ENCODE results near the gene C1orf174.

C1orf174 gene

DNA sequence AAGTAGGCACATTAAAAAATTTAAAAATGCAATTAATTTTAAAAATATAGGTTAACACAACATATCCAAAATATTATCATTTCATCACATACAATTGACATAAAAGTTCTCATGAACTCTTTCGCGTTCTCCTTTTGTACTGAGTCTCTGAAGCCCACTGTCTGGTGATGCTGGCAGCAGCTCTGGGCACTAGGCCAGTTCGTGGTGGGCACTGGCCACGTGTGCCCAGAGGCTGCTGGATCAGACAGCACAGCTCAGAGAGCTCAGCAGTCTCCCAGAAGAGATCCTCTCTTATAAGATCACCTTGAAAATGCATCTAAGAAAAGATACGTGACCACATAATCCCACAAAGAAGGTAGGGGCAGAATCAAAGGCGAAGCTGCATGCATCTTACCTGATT lies 53.0 kb downstream of the C1orf174 start:
- H3K27me3 ChIP-seq (ENCODE audit: low read depth, low read length) = no peaks in the 10 kb centered on the region
- H3K36me3 ChIP-seq (replicated peaks; ENCODE audit: low read depth, low read length) = peaks cover 16% of the 10 kb centered on the region
- H4K20me1 ChIP-seq (ENCODE audit: insufficient read depth, low read length) = no peaks in the 10 kb centered on the region
- no peak overlapping the region for H3K9ac ChIP-seq (ENCODE audit: low read length)
- no peak overlapping the region for H3K27ac ChIP-seq (ENCODE audit: low read length)
- TF ChIP-seq CTCF (IDR thresholded peaks at IDR 0.05; ENCODE audit: low read depth, low read length) (no peak), EZH2phosphoT487 (IDR thresholded peaks at IDR 0.05; ENCODE audit: low read depth) (no peak)
- H3K79me2 ChIP-seq (ENCODE audit: low read length) = no peaks in the 10 kb centered on the region
- no peak overlapping the region for H3K4me2 ChIP-seq (ENCODE audit: low read length)
- no peak overlapping the region for H3K4me3 ChIP-seq (ENCODE audit: low read length)
- no peaks in the 10 kb centered on the region for H3K4me1 ChIP-seq (ENCODE audit: low read length)
- H2AFZ ChIP-seq (ENCODE audit: low read depth, low read length) = no peak overlapping the region
- H3K9me3 ChIP-seq (ENCODE audit: insufficient read depth, low read length) = no peaks in the 10 kb centered on the region

DNA sequence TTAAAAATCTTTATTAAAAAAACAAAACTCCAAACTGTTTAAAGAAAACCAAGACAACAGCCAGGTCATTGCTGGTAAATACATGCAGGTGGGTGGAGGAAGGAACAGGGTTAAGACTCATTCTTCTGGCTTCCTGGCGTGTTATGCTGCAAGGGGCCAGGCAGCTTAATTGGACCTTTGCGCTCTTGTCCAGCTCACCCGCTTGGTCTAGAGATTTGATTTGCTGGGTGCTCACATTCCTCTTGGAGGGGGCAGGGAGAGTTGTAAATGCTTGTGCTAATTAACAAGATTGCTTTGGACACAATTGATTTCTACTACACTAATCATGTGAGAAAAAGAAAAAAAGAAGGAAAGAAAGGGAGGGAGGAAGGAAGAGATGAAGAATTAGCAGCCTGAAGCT lies 53.5 kb downstream of the C1orf174 start:
- Histone ChIP-seq H3K79me2 (ENCODE audit: low read length) (no peaks in the 10 kb centered on the region), H3K9ac (ENCODE audit: low read length) (no peak overlapping the region), H3K4me2 (ENCODE audit: low read length) (no peak overlapping the region), H2AFZ (ENCODE audit: low read depth, low read length) (no peak overlapping the region), H3K4me3 (ENCODE audit: low read length) (no peak overlapping the region), H3K9me3 (ENCODE audit: insufficient read depth, low read length) (no peaks in the 10 kb centered on the region), H3K27me3 (ENCODE audit: low read depth, low read length) (no peaks in the 10 kb centered on the region), H3K27ac (ENCODE audit: low read length) (no peak overlapping the region), H3K4me1 (ENCODE audit: low read length) (no peaks in the 10 kb centered on the region), H4K20me1 (ENCODE audit: insufficient read depth, low read length) (no peaks in the 10 kb centered on the region), H3K36me3 (replicated peaks; ENCODE audit: low read depth, low read length) (peaks cover 16% of the 10 kb centered on the region)
- TF ChIP-seq CTCF (IDR thresholded peaks at IDR 0.05; ENCODE audit: low read depth, low read length) = no peak
- no peak for TF ChIP-seq EZH2phosphoT487 (IDR thresholded peaks at IDR 0.05; ENCODE audit: low read depth)

DNA sequence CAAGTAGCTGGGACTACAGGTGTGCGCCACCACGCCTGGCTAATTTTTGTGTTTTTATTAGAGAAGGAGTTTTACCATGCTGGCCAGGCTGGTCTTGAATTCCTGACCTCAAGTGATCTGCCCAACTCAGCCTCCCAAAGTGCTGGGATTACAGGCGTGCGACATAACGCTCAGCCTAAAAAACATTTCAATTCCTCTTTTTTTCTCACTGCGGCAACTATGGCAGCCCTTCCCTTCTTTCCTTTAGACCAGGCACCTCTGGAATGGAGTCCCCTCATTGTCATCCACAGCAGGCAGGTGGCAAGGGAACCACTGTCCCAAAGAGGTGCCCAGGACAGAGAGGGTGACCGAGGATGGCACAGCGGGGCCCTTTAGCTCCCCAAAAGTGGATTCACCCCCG lies 57.2 kb downstream of the C1orf174 start:
- Histone ChIP-seq H3K36me3 (replicated peaks; ENCODE audit: low read depth, low read length) (peaks cover 30% of the 10 kb centered on the region), H3K4me1 (ENCODE audit: low read length) (no peaks in the 10 kb centered on the region), H3K27ac (ENCODE audit: low read length) (no peak overlapping the region), H4K20me1 (ENCODE audit: insufficient read depth, low read length) (no peaks in the 10 kb centered on the region), H3K27me3 (ENCODE audit: low read depth, low read length) (no peaks in the 10 kb centered on the region), H3K79me2 (ENCODE audit: low read length) (no peaks in the 10 kb centered on the region), H3K4me2 (ENCODE audit: low read length) (no peak overlapping the region), H3K4me3 (ENCODE audit: low read length) (no peak overlapping the region), H3K9ac (ENCODE audit: low read length) (no peak overlapping the region), H3K9me3 (ENCODE audit: insufficient read depth, low read length) (peaks cover under 1% of the 10 kb centered on the region; the same call in 1 of the 2 replicates), H2AFZ (ENCODE audit: low read depth, low read length) (no peak overlapping the region)
- TF ChIP-seq EZH2phosphoT487 (IDR thresholded peaks at IDR 0.05; ENCODE audit: low read depth) = no peak
- no peak for TF ChIP-seq CTCF (IDR thresholded peaks at IDR 0.05; ENCODE audit: low read depth, low read length)

DNA sequence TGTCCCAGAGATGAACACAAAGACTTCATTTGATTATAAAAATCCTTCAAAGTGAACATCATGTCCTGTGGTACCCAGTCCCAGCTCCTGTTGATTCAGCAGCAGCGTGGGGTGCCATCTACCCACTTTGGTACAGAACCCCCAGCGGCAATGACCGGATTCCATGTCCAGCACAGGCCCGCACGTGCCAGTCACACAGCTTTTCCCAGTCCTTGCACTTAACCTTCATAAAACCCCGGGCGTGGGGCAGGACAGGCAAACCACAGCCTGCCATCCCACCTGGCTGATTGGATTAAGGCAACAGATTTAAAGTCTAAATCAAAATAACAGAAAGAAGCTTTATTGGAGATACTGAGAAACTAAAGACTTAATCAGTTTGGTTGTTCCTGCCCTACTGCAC lies 58.6 kb downstream of the C1orf174 start:
- H3K27ac ChIP-seq (ENCODE audit: low read length) = no peak overlapping the region
- peaks cover 14% of the 10 kb centered on the region; the same call in 1 of the 2 replicates for H3K9me3 ChIP-seq (ENCODE audit: insufficient read depth, low read length)
- no peaks in the 10 kb centered on the region for H3K4me1 ChIP-seq (ENCODE audit: low read length)
- no peak overlapping the region for H3K9ac ChIP-seq (ENCODE audit: low read length)
- H3K4me3 ChIP-seq (ENCODE audit: low read length) = no peak overlapping the region
- TF ChIP-seq CTCF (IDR thresholded peaks at IDR 0.05; ENCODE audit: low read depth, low read length) = no peak
- TF ChIP-seq EZH2phosphoT487 (IDR thresholded peaks at IDR 0.05; ENCODE audit: low read depth) = no peak
- no peak overlapping the region for H2AFZ ChIP-seq (ENCODE audit: low read depth, low read length)
- H3K79me2 ChIP-seq (ENCODE audit: low read length) = no peaks in the 10 kb centered on the region
- H3K4me2 ChIP-seq (ENCODE audit: low read length) = no peak overlapping the region
- H3K27me3 ChIP-seq (ENCODE audit: low read depth, low read length) = no peaks in the 10 kb centered on the region
- peaks cover 44% of the 10 kb centered on the region for H3K36me3 ChIP-seq (replicated peaks; ENCODE audit: low read depth, low read length)
- H4K20me1 ChIP-seq (ENCODE audit: insufficient read depth, low read length) = no peaks in the 10 kb centered on the region
